Measurements from ENCODE around the gene ZNF385D. TPM values are rescaled to one million over a fixed set of nuclear protein-coding genes. Genes with fewer than 3 reads are reported as not detected.

The ZNF385D gene
- total RNA-seq, 1 experiment from 2014 or later, result not detected

DNA sequence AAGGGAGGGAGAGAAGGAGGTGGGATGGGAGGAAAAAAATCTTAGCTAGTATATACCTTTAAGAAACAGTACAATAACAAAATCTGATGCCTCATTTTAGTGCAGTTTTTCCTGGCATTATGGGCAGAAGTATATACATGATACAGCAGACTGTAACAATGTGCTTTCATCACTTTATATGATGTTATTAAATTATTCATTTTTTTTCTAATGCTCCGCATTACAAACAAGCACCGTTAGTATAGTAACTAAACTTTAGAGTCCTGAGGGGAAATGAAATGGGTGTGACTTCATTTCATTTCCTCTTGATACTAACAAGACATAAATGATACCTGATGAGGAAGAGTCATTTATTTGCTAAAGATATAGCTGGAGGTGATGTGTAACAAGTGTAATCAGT is 325.3 kb downstream of the ZNF385D start:
- no peaks in the 10 kb centered on the region for H3K79me2 ChIP-seq (ENCODE audit: insufficient read depth, low read length)
- no TSS peak for BruUV-seq (replicated peaks)

More for the DNA sequence above, 325.3 kb downstream of the ZNF385D start:
- no peak for DNase-seq (ENCODE audit: low read depth, low spot score)
- ChIA-PET CTCF (no interaction called here), POLR2A (no interaction called here), RAD21 (ENCODE audit: low non-redundant PET in 1 of 2, low total read pairs in 2 of 2, uncharacterized antibody in 2 of 2, unreplicated experiment in 2 of 2) (no interaction called here)
- Histone ChIP-seq H3K27me3 (ENCODE audit: insufficient read depth, low read length) (no peaks in the 10 kb centered on the region), H3K27ac (ENCODE audit: low read depth, low read length) (no peak overlapping the region), H3K4me2 (ENCODE audit: low read length) (no peak overlapping the region), H3K9me2 (ENCODE audit: insufficient read depth) (no peaks in the 10 kb centered on the region), H2AFZ (ENCODE audit: low read depth, low read length, poor library complexity, severe bottlenecking) (no peak overlapping the region), H3K36me3 (ENCODE audit: control insufficient read depth in 1 of 2, insufficient read depth in 2 of 2, low read length in 2 of 2) (no peaks in the 10 kb centered on the region), H3K9ac (ENCODE audit: low read length) (no peak overlapping the region), H3K9me3 (ENCODE audit: control insufficient read depth in 1 of 2, insufficient read depth in 1 of 2, low read depth in 1 of 2, low read length in 2 of 2) (peaks cover 0 to 15% of the 10 kb centered on the region in 2 experiments; a peak in 2 of 4 replicates), H3K4me3 (replicated peaks in 1 of 2; ENCODE audit: low read depth in 1 of 2, low read length in 2 of 2) (no peak overlapping the region), H3K4me1 (ENCODE audit: control insufficient read depth in 1 of 2, insufficient read depth in 2 of 2, low read length in 2 of 2) (no peaks in the 10 kb centered on the region), H4K20me1 (ENCODE audit: insufficient read depth) (no peaks in the 10 kb centered on the region)
- no peak for ATAC-seq
- intact Hi-C loops (cut with micrococcal nuclease), result no loop called here
- no peak for TF ChIP-seq SRF (IDR thresholded peaks at IDR 0.05; ENCODE audit: low read depth)
- TF ChIP-seq, protein P1, sequence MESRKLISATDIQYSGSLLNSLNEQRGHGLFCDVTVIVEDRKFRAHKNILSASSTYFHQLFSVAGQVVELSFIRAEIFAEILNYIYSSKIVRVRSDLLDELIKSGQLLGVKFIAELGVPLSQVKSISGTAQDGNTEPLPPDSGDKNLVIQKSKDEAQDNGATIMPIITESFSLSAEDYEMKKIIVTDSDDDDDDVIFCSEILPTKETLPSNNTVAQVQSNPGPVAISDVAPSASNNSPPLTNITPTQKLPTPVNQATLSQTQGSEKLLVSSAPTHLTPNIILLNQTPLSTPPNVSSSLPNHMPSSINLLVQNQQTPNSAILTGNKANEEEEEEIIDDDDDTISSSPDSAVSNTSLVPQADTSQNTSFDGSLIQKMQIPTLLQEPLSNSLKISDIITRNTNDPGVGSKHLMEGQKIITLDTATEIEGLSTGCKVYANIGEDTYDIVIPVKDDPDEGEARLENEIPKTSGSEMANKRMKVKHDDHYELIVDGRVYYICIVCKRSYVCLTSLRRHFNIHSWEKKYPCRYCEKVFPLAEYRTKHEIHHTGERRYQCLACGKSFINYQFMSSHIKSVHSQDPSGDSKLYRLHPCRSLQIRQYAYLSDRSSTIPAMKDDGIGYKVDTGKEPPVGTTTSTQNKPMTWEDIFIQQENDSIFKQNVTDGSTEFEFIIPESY (IDR thresholded peaks at IDR 0.05; ENCODE audit: extremely low read depth, insufficient replicate concordance, low read length), result no peak
- no peak for TF ChIP-seq JUND (IDR thresholded peaks at IDR 0.05)
- TF ChIP-seq POLR2A (IDR thresholded peaks at IDR 0.05; ENCODE audit: borderline replicate concordance, extremely low read depth, insufficient read depth, insufficient read length), result no peak
- TF ChIP-seq, protein P2, sequence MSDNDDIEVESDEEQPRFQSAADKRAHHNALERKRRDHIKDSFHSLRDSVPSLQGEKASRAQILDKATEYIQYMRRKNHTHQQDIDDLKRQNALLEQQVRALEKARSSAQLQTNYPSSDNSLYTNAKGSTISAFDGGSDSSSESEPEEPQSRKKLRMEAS (IDR thresholded peaks at IDR 0.05), result no peak
- no peak for TF ChIP-seq FOSL1 (IDR thresholded peaks at IDR 0.05; ENCODE audit: low read depth)
- TF ChIP-seq ELF1 (IDR thresholded peaks at IDR 0.05; ENCODE audit: borderline replicate concordance, low read depth), result no peak
- TF ChIP-seq POLR2AphosphoS5 (IDR thresholded peaks at IDR 0.05; ENCODE audit: low read depth, low read length), result no peak
- no peak for TF ChIP-seq TCF7L2 (IDR thresholded peaks at IDR 0.05; ENCODE audit: borderline replicate concordance, extremely low read depth, insufficient read depth, insufficient read length)
- no peak for TF ChIP-seq RAD21 (IDR thresholded peaks at IDR 0.05; ENCODE audit: low read depth)
- TF ChIP-seq EZH2 (IDR thresholded peaks at IDR 0.05), result no peak
- no peak for TF ChIP-seq SIN3A (IDR thresholded peaks at IDR 0.05; ENCODE audit: low read depth)
- no peak for TF ChIP-seq ZNF274 (IDR thresholded peaks at IDR 0.05; ENCODE audit: low read depth, low read length)
- no peak for TF ChIP-seq ZFX (IDR thresholded peaks at IDR 0.05)
- no peak for TF ChIP-seq YY1 (IDR thresholded peaks at IDR 0.05; ENCODE audit: extremely low read depth, insufficient replicate concordance, low read depth, low read length)
- TF ChIP-seq, protein P3, sequence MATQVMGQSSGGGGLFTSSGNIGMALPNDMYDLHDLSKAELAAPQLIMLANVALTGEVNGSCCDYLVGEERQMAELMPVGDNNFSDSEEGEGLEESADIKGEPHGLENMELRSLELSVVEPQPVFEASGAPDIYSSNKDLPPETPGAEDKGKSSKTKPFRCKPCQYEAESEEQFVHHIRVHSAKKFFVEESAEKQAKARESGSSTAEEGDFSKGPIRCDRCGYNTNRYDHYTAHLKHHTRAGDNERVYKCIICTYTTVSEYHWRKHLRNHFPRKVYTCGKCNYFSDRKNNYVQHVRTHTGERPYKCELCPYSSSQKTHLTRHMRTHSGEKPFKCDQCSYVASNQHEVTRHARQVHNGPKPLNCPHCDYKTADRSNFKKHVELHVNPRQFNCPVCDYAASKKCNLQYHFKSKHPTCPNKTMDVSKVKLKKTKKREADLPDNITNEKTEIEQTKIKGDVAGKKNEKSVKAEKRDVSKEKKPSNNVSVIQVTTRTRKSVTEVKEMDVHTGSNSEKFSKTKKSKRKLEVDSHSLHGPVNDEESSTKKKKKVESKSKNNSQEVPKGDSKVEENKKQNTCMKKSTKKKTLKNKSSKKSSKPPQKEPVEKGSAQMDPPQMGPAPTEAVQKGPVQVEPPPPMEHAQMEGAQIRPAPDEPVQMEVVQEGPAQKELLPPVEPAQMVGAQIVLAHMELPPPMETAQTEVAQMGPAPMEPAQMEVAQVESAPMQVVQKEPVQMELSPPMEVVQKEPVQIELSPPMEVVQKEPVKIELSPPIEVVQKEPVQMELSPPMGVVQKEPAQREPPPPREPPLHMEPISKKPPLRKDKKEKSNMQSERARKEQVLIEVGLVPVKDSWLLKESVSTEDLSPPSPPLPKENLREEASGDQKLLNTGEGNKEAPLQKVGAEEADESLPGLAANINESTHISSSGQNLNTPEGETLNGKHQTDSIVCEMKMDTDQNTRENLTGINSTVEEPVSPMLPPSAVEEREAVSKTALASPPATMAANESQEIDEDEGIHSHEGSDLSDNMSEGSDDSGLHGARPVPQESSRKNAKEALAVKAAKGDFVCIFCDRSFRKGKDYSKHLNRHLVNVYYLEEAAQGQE (IDR thresholded peaks at IDR 0.05; ENCODE audit: low read depth), result no peak

All from HCT116 (cell line).